Gastroesophageal sphincter (tissue), 3 donors: ENCODE results near the gene CES4A.

Experiments used
- CTCF ChIP-seq, 4 experiments: fragments of 200-600 bp in 2 of 4; fragments of 450-650 bp in 2 of 4; sonication (generic) in 1 of 4; IDR thresholded peaks; one replicate each; pipeline ENCODE4 v1.5.1; 2017 to 2019; ENCODE audit warnings: antibody characterized with exemption in 4 of 4, mild to moderate bottlenecking in 2 of 4, moderate library complexity in 2 of 4
- EP300 ChIP-seq: sonication (generic); formaldehyde crosslinking; IDR thresholded peaks from one replicate; pipeline ENCODE4 v1.6.1; 2017; ENCODE audit warnings: antibody characterized with exemption, mild to moderate bottlenecking
- POLR2A ChIP-seq, 2 donors: fragments of 450-650 bp; IDR thresholded peaks; one replicate each; pipeline ENCODE4 v1.6.1; 2017; ENCODE audit warnings: antibody characterized with exemption in 2 of 2, mild to moderate bottlenecking in 2 of 2, moderate library complexity in 1 of 2
- POLR2AphosphoS5 ChIP-seq: sonication (generic); formaldehyde crosslinking; IDR thresholded peaks from one replicate; pipeline ENCODE4 v1.6.1; 2017; ENCODE audit warnings: antibody characterized with exemption

- TF ChIP-seq CTCF (IDR thresholded peaks at IDR 0.05): no peak
- TF ChIP-seq POLR2A (IDR thresholded peaks at IDR 0.05): no peak
- no peak for TF ChIP-seq EP300
- TF ChIP-seq POLR2AphosphoS5: no peak
Measured at GRCh38 chr16:67017421-67017750, 29.0 kb downstream of the CES4A start.
